ENCODE results near the gene DLST. TPM values are rescaled to one million over a fixed set of nuclear protein-coding genes. Genes with fewer than 3 reads are reported as not detected.

DLST gene
- total RNA-seq, 1 experiment from 2014 or later, result 309 TPM

GRCh38 chr14:74871819-74872218 is 9.9 kb upstream of the DLST start:
- intact Hi-C loops (cut with micrococcal nuclease; ENCODE audit: unreplicated experiment), result no loop called here
- no peak overlapping the region for H3K27ac ChIP-seq
- no peak overlapping the region for H3K4me2 ChIP-seq
- 0 out of 2 replicates have a peak, but pooled peaks cover 4% of the 10 kb centered on the region for H3F3A ChIP-seq (ENCODE audit: insufficient read depth, low read depth)
- H3K79me2 ChIP-seq (ENCODE audit: low read depth), result no peaks in the 10 kb centered on the region
- BruUV-seq (replicated peaks), result no TSS peak
- H3K4me3 ChIP-seq, result no peak overlapping the region
- H3K9me2 ChIP-seq (ENCODE audit: insufficient read depth), result no peaks in the 10 kb centered on the region
- no peaks in the 10 kb centered on the region for H3K4me1 ChIP-seq (replicated peaks; ENCODE audit: insufficient read depth)
- no peaks in the 10 kb centered on the region for H3K36me3 ChIP-seq (ENCODE audit: low read depth)
- DNase-seq, result no peak
- ChIA-PET POLR2A (ENCODE audit: unreplicated experiment) (interaction anchor here (0.6 kb wide), 2 partner anchors 59 to 215 kb away, joined by 3 to 4 read pairs; no protein-coding TSS in a partner anchor), CTCF (interaction anchor here (0.6 to 3.3 kb wide), 5 partner anchors 11 to 40 kb away, joined by 3 to 18 read pairs (median 6); no protein-coding TSS in a partner anchor)
- H2AFZ ChIP-seq, result no peak overlapping the region
- peaks cover 11% of the 10 kb centered on the region for H3K27me3 ChIP-seq (ENCODE audit: insufficient read depth, low read depth)
- no peak for TF ChIP-seq CTCF (conservative IDR thresholded peaks at IDR 0.05)
- TF ChIP-seq EZH2 (IDR thresholded peaks at IDR 0.05; ENCODE audit: low read depth), result no peak
- H4K20me1 ChIP-seq (ENCODE audit: insufficient read depth), result no peaks in the 10 kb centered on the region
- no peaks in the 10 kb centered on the region for H3K9me3 ChIP-seq (ENCODE audit: insufficient read depth, low read depth)

- H3K79me2 ChIP-seq (ENCODE audit: low read depth), result no peaks in the 10 kb centered on the region
- no peaks in the 10 kb centered on the region for H3K4me1 ChIP-seq (replicated peaks; ENCODE audit: insufficient read depth)
- H3K36me3 ChIP-seq (ENCODE audit: low read depth), result no peaks in the 10 kb centered on the region
- no peaks in the 10 kb centered on the region for H3K9me3 ChIP-seq (ENCODE audit: insufficient read depth, low read depth)
- no peak overlapping the region for H3K4me2 ChIP-seq
- H3K4me3 ChIP-seq, result no peak overlapping the region
- TF ChIP-seq CTCF (conservative IDR thresholded peaks at IDR 0.05) (no peak), EZH2 (IDR thresholded peaks at IDR 0.05; ENCODE audit: low read depth) (no peak)
- peaks cover 13% of the 10 kb centered on the region; the same call in 1 of the 2 replicates for H3F3A ChIP-seq (ENCODE audit: insufficient read depth, low read depth)
- ChIA-PET POLR2A (ENCODE audit: unreplicated experiment) (interaction anchor here (0.7 kb wide), 1 partner anchor 16 kb away, joined by 6 read pairs; no protein-coding TSS in a partner anchor), CTCF (interaction anchor here (1.2 to 1.7 kb wide), 2 partner anchors 31 to 70 kb away, joined by 3 to 6 read pairs; no protein-coding TSS in a partner anchor)
- no peak for DNase-seq
- H3K9me2 ChIP-seq (ENCODE audit: insufficient read depth), result no peaks in the 10 kb centered on the region
- intact Hi-C loops (cut with micrococcal nuclease; ENCODE audit: unreplicated experiment), result no loop called here
- H4K20me1 ChIP-seq (ENCODE audit: insufficient read depth), result no peaks in the 10 kb centered on the region
- H2AFZ ChIP-seq, result no peak overlapping the region
- no TSS peak for BruUV-seq (replicated peaks)
- no peak overlapping the region for H3K27ac ChIP-seq
- no peaks in the 10 kb centered on the region for H3K27me3 ChIP-seq (ENCODE audit: insufficient read depth, low read depth)
These were observed 6.5 kb upstream of the DLST start for GRCh38 chr14:74875204-74875603.

GRCh38 chr14:74875941-74876913 is 5.5 kb upstream of the DLST start, which contains the start of gene PROX2:
TSS of gene PROX2 (minus strand) at chr14:74876145. CDS start at chr14:74863834, 12,311 bp downstream.
- peaks cover 6% of the 10 kb centered on the region for H3K4me1 ChIP-seq (replicated peaks; ENCODE audit: insufficient read depth)
- H3K9me2 ChIP-seq (ENCODE audit: insufficient read depth), result no peaks in the 10 kb centered on the region
- TF ChIP-seq CTCF (conservative IDR thresholded peaks at IDR 0.05) (no peak), EZH2 (IDR thresholded peaks at IDR 0.05; ENCODE audit: low read depth) (no peak)
- POLR2A ChIA-PET (ENCODE audit: unreplicated experiment), result interaction anchor here (0.6 kb wide), 1 partner anchor 91 kb away, joined by 4 read pairs; no protein-coding TSS in a partner anchor
- no peaks in the 10 kb centered on the region for H4K20me1 ChIP-seq (ENCODE audit: insufficient read depth)
- H3K27ac ChIP-seq, result no peak within 1 kb of the TSS
- H3K36me3 ChIP-seq (ENCODE audit: low read depth), result no peaks in the 10 kb centered on the region
- BruUV-seq (replicated peaks), result no TSS peak
- no peaks in the 10 kb centered on the region for H3K27me3 ChIP-seq (ENCODE audit: insufficient read depth, low read depth)
- no peak for DNase-seq
- no peaks in the 10 kb centered on the region for H3K9me3 ChIP-seq (ENCODE audit: insufficient read depth, low read depth)
- H3K4me2 ChIP-seq, result no peak within 1 kb of the TSS
- intact Hi-C loops (cut with micrococcal nuclease; ENCODE audit: unreplicated experiment), result no loop called here
- CTCF ChIA-PET, result interaction anchor here (0.6 to 1.7 kb wide), 5 partner anchors 22 to 1895 kb away, joined by 3 to 6 read pairs (median 4); no protein-coding TSS in a partner anchor
- no peak within 1 kb of the TSS for H2AFZ ChIP-seq
- H3F3A ChIP-seq (ENCODE audit: insufficient read depth, low read depth), result peaks cover 14% of the 10 kb centered on the region; the same call in 1 of the 2 replicates
- H3K4me3 ChIP-seq, result no peak within 1 kb of the TSS
- no peaks in the 10 kb centered on the region for H3K79me2 ChIP-seq (ENCODE audit: low read depth)
